PFSK-1 (cell line): Measurements from ENCODE around the gene STAG3.

Experiments used
- FOXP2 ChIP-seq: optimal IDR thresholded peaks from 2 replicates; pipeline ENCODE3; 2011; ENCODE audit warnings: borderline replicate concordance, control low read depth, inconsistent platforms; ENCODE audit not compliant: insufficient read depth; ENCODE audit errors: extremely low read length, extremely low read depth
- POLR2AphosphoS5 ChIP-seq: IDR thresholded peaks from 2 replicates; pipeline ENCODE4 v1.6.1; 2012; ENCODE audit warnings: low read depth, mild to moderate bottlenecking, control low read depth, low read length, moderate library complexity
- REST ChIP-seq, 2 experiments: IDR thresholded peaks; 2 replicates each; pipeline versions ENCODE4 v1.6.1 to v1.8.0; 2011 to 2012; ENCODE audit warnings: low read depth in 2 of 2, low read length in 2 of 2, control low read depth in 1 of 2, inconsistent platforms in 1 of 2, mild to moderate bottlenecking in 1 of 2, moderate library complexity in 1 of 2; ENCODE audit not compliant: insufficient read depth in 1 of 2
- SIN3A ChIP-seq: IDR thresholded peaks from 2 replicates; pipeline ENCODE4 v1.6.1; 2012; ENCODE audit warnings: mild to moderate bottlenecking, low read length, moderate library complexity, borderline replicate concordance; ENCODE audit not compliant: insufficient read depth
- TAF1 ChIP-seq: IDR thresholded peaks from 2 replicates; pipeline ENCODE4 v1.6.1; 2012; ENCODE audit warnings: low read length, control low read depth, borderline replicate concordance; ENCODE audit not compliant: insufficient read depth

Gene STAG3

GRCh38 chr7:100157334-100158228 lies 20.1 kb upstream of the STAG3 start:
- TF ChIP-seq POLR2AphosphoS5 (no peak), FOXP2 (peak; percentile 28), REST (IDR thresholded peaks at IDR 0.05; ENCODE audit: insufficient read depth in 1 of 2, low read depth in 2 of 2, low read length in 2 of 2) (no peak), SIN3A (no peak), TAF1 (no peak)

- TF ChIP-seq TAF1 (peak; percentile 89), POLR2AphosphoS5 (peak; percentile 79), SIN3A (peak; percentile 15; the same call in 1 of the 2 replicates), FOXP2 (peak; percentile 30), REST (IDR thresholded peaks at IDR 0.05; ENCODE audit: insufficient read depth in 1 of 2, low read depth in 2 of 2, low read length in 2 of 2) (no peak)
These were observed 19.3 kb upstream of the STAG3 start, which contains the start of gene TRAPPC14 for GRCh38 chr7:100158229-100159098. Gene TRAPPC14 (minus strand): TSS chr7:100158723. CDS start chr7:100158499, 224 bp downstream.

GRCh38 chr7:100159099-100159623 lies 18.6 kb upstream of the STAG3 start:
- no peak for TF ChIP-seq TAF1
- no peak for TF ChIP-seq REST (IDR thresholded peaks at IDR 0.05; ENCODE audit: insufficient read depth in 1 of 2, low read depth in 2 of 2, low read length in 2 of 2)
- no peak for TF ChIP-seq SIN3A
- TF ChIP-seq FOXP2: no peak
- no peak for TF ChIP-seq POLR2AphosphoS5

GRCh38 chr7:100160067-100160466 lies 17.7 kb upstream of the STAG3 start:
- TF ChIP-seq TAF1 (no peak), REST (IDR thresholded peaks at IDR 0.05; ENCODE audit: insufficient read depth in 1 of 2, low read depth in 2 of 2, low read length in 2 of 2) (no peak), SIN3A (no peak), POLR2AphosphoS5 (no peak), FOXP2 (no peak)
